ENCODE data around the gene NKX1-1. TPM values are rescaled to one million over a fixed set of nuclear protein-coding genes. Genes with fewer than 3 reads are reported as not detected.

Gene NKX1-1
- total RNA-seq, 1 donor from 2014 or later, result not detected

- TF ChIP-seq, protein P1, sequence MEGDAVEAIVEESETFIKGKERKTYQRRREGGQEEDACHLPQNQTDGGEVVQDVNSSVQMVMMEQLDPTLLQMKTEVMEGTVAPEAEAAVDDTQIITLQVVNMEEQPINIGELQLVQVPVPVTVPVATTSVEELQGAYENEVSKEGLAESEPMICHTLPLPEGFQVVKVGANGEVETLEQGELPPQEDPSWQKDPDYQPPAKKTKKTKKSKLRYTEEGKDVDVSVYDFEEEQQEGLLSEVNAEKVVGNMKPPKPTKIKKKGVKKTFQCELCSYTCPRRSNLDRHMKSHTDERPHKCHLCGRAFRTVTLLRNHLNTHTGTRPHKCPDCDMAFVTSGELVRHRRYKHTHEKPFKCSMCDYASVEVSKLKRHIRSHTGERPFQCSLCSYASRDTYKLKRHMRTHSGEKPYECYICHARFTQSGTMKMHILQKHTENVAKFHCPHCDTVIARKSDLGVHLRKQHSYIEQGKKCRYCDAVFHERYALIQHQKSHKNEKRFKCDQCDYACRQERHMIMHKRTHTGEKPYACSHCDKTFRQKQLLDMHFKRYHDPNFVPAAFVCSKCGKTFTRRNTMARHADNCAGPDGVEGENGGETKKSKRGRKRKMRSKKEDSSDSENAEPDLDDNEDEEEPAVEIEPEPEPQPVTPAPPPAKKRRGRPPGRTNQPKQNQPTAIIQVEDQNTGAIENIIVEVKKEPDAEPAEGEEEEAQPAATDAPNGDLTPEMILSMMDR (conservative IDR thresholded peaks at IDR 0.05; ENCODE audit: low read depth, low read length), result no peak
- DNase-seq (ENCODE audit: low read depth), result no peak
Observed at GRCh38 chr4:1402516-1403091, 3.6 kb downstream of the NKX1-1 start.

GRCh38 chr4:1402021-1402515 is 4.2 kb downstream of the NKX1-1 start:
- DNase-seq (ENCODE audit: low read depth), result no peak
- TF ChIP-seq, protein P1 (conservative IDR thresholded peaks at IDR 0.05; ENCODE audit: low read depth, low read length), result no peak
- H3K4me3 ChIP-seq (ENCODE audit: low read depth, low read length), result no peak overlapping the region

More at GRCh38 chr4:1402516-1403091, 3.6 kb downstream of the NKX1-1 start:
- H3K4me3 ChIP-seq (ENCODE audit: low read depth, low read length), result no peak overlapping the region

GRCh38 chr4:1401409-1402020 is 4.7 kb downstream of the NKX1-1 start:
- DNase-seq (ENCODE audit: low read depth), result no peak
- TF ChIP-seq, protein P1 (conservative IDR thresholded peaks at IDR 0.05; ENCODE audit: low read depth, low read length), result no peak
- H3K4me3 ChIP-seq (ENCODE audit: low read depth, low read length), result no peak overlapping the region

GRCh38 chr4:1400831-1401408 is 5.3 kb downstream of the NKX1-1 start:
- DNase-seq (ENCODE audit: low read depth), result no peak
- H3K4me3 ChIP-seq (ENCODE audit: low read depth, low read length), result no peak overlapping the region
- TF ChIP-seq, protein P1 (conservative IDR thresholded peaks at IDR 0.05; ENCODE audit: low read depth, low read length), result no peak

GRCh38 chr4:1400191-1400805 is 5.9 kb downstream of the NKX1-1 start:
- TF ChIP-seq, protein P1 (conservative IDR thresholded peaks at IDR 0.05; ENCODE audit: low read depth, low read length), result no peak
- H3K4me3 ChIP-seq (ENCODE audit: low read depth, low read length), result no peak overlapping the region
- DNase-seq (ENCODE audit: low read depth), result no peak

- TF ChIP-seq, protein P1 (conservative IDR thresholded peaks at IDR 0.05; ENCODE audit: low read depth, low read length), result no peak
- DNase-seq (ENCODE audit: low read depth), result no peak
- no peak overlapping the region for H3K4me3 ChIP-seq (ENCODE audit: low read depth, low read length)
Observed at GRCh38 chr4:1399508-1400190, 6.6 kb downstream of the NKX1-1 start.

All from epithelial cell of proximal tubule (primary cell).